GM13977 (cell line): Measurements from ENCODE around the gene TMC4.

Source experiments
- DNase-seq: peaks from one replicate; pipeline ENCODE4 v3.0.0; 2012; ENCODE audit warnings: low spot score
- CTCF ChIP-seq: IDR thresholded peaks from 2 replicates; pipeline ENCODE4 v1.5.1; 2012; ENCODE audit warnings: mild to moderate bottlenecking, control low read depth; ENCODE audit not compliant: insufficient read depth; ENCODE audit errors: extremely low read depth, missing control alignments
- in situ Hi-C: fragments of 300-500 bp; cut with MboI; formaldehyde crosslinking; loops from one replicate; pipeline ENCODE4 v1.12.0; 2022; ENCODE audit warnings: low sequenced_read_pairs, low pct_unique_long_range_greater_than_20kb, mixed read lengths, inconsistent platforms; ENCODE audit not compliant: unreplicated experiment

The TMC4 gene

GRCh38 chr19:54152267-54152666 is 20.7 kb downstream of the TMC4 start:
- no peak for TF ChIP-seq CTCF
- DNase-seq = no peak
- in situ Hi-C loops = no loop called here

- no peak for TF ChIP-seq CTCF
- in situ Hi-C loops = no loop called here
- no peak for DNase-seq
Observed at GRCh38 chr19:54151362-54152035, 21.5 kb downstream of the TMC4 start.

- in situ Hi-C loops = no loop called here
- DNase-seq = no peak
- TF ChIP-seq CTCF = no peak
Observed at GRCh38 chr19:54149021-54149812, 23.7 kb downstream of the TMC4 start.

- DNase-seq = no peak
- in situ Hi-C loops = no loop called here
- TF ChIP-seq CTCF = no peak
Observed at GRCh38 chr19:54148158-54148557, 24.8 kb downstream of the TMC4 start.

- in situ Hi-C loops = no loop called here
- no peak for TF ChIP-seq CTCF
- DNase-seq = no peak
Observed at GRCh38 chr19:54147676-54148075, 25.3 kb downstream of the TMC4 start.

- in situ Hi-C loops = no loop called here
- no peak for DNase-seq
- no peak for TF ChIP-seq CTCF
Observed at GRCh38 chr19:54145541-54146158, 27.3 kb downstream of the TMC4 start.
